H1 (cell line): ENCODE data around the gene TMEM54. TPM values are rescaled to one million over a fixed set of nuclear protein-coding genes. Genes with fewer than 3 reads are reported as not detected.

ENCODE experiments used
- CTCF ChIA-PET: fragments of 300-600 bp; sonication (Branson Sonifier 250); formaldehyde crosslinking; loops from one replicate; lab custom pipeline; 2021; ENCODE audit not compliant: partially characterized antibody; lab: Charles Lee
- POLR2A ChIA-PET: fragments of 300-600 bp; sonication (Branson Sonifier 250); formaldehyde crosslinking; loops from one replicate; lab custom pipeline; 2021; ENCODE audit warnings: inconsistent platforms; ENCODE audit not compliant: partially characterized antibody; lab: Charles Lee
- DNase-seq, 2 experiments: peaks; one replicate each; pipeline versions ENCODE4 v3.0.0 to v3.0.0-alpha.2; 2010 to 2022; ENCODE audit warnings: low spot score in 2 of 2, low read depth in 1 of 2, mixed read lengths in 1 of 2
- FAIRE-seq: peaks from 2 replicates; lab custom pipeline; 2011; peaks lifted over from hg19 to GRCh38; lab: Jason Lieb, UNC
- H2AFZ ChIP-seq: 2 replicates; pipeline ENCODE4 v1.8.1; 2012; ENCODE audit warnings: low read length, inconsistent platforms
- H2AK5ac ChIP-seq: 2 replicates; pipeline ENCODE4 v1.6.1; 2013; ENCODE audit warnings: low read depth, low read length
- H2BK120ac ChIP-seq: replicated peaks from 2 replicates; pipeline ENCODE3; 2013; ENCODE audit warnings: low read depth, low read length, inconsistent platforms
- H2BK12ac ChIP-seq: 2 replicates; pipeline ENCODE4 v1.6.1; 2013; ENCODE audit warnings: low read depth, low read length
- H2BK15ac ChIP-seq: 2 replicates; pipeline ENCODE4 v1.6.1; 2013; ENCODE audit warnings: low read length
- H2BK20ac ChIP-seq: 2 replicates; pipeline ENCODE4 v1.6.1; 2013; ENCODE audit warnings: low read length
- H2BK5ac ChIP-seq: 2 replicates; pipeline ENCODE4 v1.6.1; 2013; ENCODE audit warnings: low read depth, low read length
- H3K14ac ChIP-seq: 2 replicates; pipeline ENCODE4 v1.6.1; 2013; ENCODE audit warnings: inconsistent platforms; ENCODE audit not compliant: insufficient read length
- H3K18ac ChIP-seq: 2 replicates; pipeline ENCODE4 v1.6.1; 2013; ENCODE audit warnings: low read length; ENCODE audit errors: extremely low read depth
- H3K23ac ChIP-seq: 2 replicates; pipeline ENCODE4 v1.6.1; 2013; ENCODE audit warnings: inconsistent platforms; ENCODE audit not compliant: insufficient read length
- H3K23me2 ChIP-seq: 2 replicates; pipeline ENCODE4 v1.6.1; 2013; ENCODE audit warnings: low read depth, low read length
- H3K27ac ChIP-seq: 2 replicates; pipeline ENCODE4 v1.6.1; 2011; ENCODE audit warnings: low read depth, low read length, inconsistent platforms
- H3K27me3 ChIP-seq, 4 experiments: replicated peaks in 1 of 4; 1 replicate in 1 of 4; 2 replicates in 3 of 4; pipeline versions ENCODE4 v1.6.1 to v1.8.1; 2011 to 2013; ENCODE audit warnings: low read length in 3 of 4, mild to moderate bottlenecking in 3 of 4, inconsistent platforms in 2 of 4, mixed read lengths in 2 of 4, moderate library complexity in 1 of 4; ENCODE audit not compliant: control insufficient read depth in 3 of 4, insufficient read depth in 3 of 4; ENCODE audit errors: extremely low read depth in 1 of 4
- H3K36me3 ChIP-seq, 4 experiments: 2 replicates each; pipeline versions ENCODE4 v1.6.1 to v1.8.1; 2011 to 2013; ENCODE audit warnings: mild to moderate bottlenecking in 4 of 4, low read length in 3 of 4, moderate library complexity in 2 of 4, control low read depth in 1 of 4, inconsistent platforms in 1 of 4; ENCODE audit not compliant: insufficient read depth in 4 of 4, control insufficient read depth in 2 of 4
- H3K4ac ChIP-seq: replicated peaks from 2 replicates; pipeline ENCODE3; 2013; ENCODE audit warnings: low read length, low read depth, mixed read lengths, inconsistent platforms; ENCODE audit not compliant: insufficient read length
- H3K4me1 ChIP-seq, 4 experiments: replicated peaks in 1 of 4; 1 replicate in 1 of 4; 2 replicates in 3 of 4; pipeline versions ENCODE4 v1.6.1 to v1.8.1; 2011 to 2013; ENCODE audit warnings: low read length in 3 of 4, inconsistent platforms in 2 of 4, mixed read lengths in 1 of 4; ENCODE audit not compliant: insufficient read depth in 4 of 4, control insufficient read depth in 3 of 4
- H3K4me2 ChIP-seq, 2 experiments: 2 replicates each; pipeline versions ENCODE4 v1.6.1 to v1.8.1; 2011 to 2013; ENCODE audit warnings: low read depth in 2 of 2, low read length in 2 of 2, control low read depth in 1 of 2, inconsistent platforms in 1 of 2, mild to moderate bottlenecking in 1 of 2; ENCODE audit not compliant: insufficient read depth in 1 of 2
- H3K4me3 ChIP-seq, 4 experiments: fragments of 200-600, 300-600 bp in 1 of 4; sonication (generic), shearing (Covaris generic), sonication (Bioruptor Twin) in 1 of 4; 2 replicates each; pipeline versions ENCODE4 v1.5.1 to v1.8.1; 2011 to 2016; ENCODE audit warnings: low read length in 4 of 4, low read depth in 3 of 4, control low read depth in 2 of 4, inconsistent platforms in 2 of 4, mild to moderate bottlenecking in 2 of 4, mixed read lengths in 1 of 4, moderate library complexity in 1 of 4; ENCODE audit not compliant: insufficient read depth in 2 of 4; ENCODE audit errors: extremely low read depth in 1 of 4
- H3K56ac ChIP-seq: replicated peaks from 2 replicates; pipeline ENCODE3; 2013; ENCODE audit warnings: low read depth, mild to moderate bottlenecking, mixed read lengths, low read length, inconsistent platforms; ENCODE audit not compliant: insufficient read length
- H3K79me1 ChIP-seq: 2 replicates; pipeline ENCODE4 v1.6.1; 2013; ENCODE audit warnings: low read depth, low read length, control low read depth
- H3K79me2 ChIP-seq, 2 experiments: 2 replicates each; pipeline versions ENCODE4 v1.6.1 to v1.8.1; 2012 to 2013; ENCODE audit warnings: low read length in 2 of 2, mild to moderate bottlenecking in 2 of 2, inconsistent platforms in 1 of 2; ENCODE audit not compliant: insufficient read depth in 2 of 2, control insufficient read depth in 1 of 2
- H3K9ac ChIP-seq, 4 experiments: replicated peaks in 1 of 4; 1 replicate in 1 of 4; 2 replicates in 3 of 4; pipeline versions ENCODE4 v1.6.1 to v1.8.1; 2011 to 2013; ENCODE audit warnings: low read depth in 3 of 4, low read length in 3 of 4, control low read depth in 2 of 4, mild to moderate bottlenecking in 2 of 4, moderate library complexity in 2 of 4, inconsistent platforms in 1 of 4; ENCODE audit errors: extremely low read depth in 1 of 4
- H3K9me3 ChIP-seq, 2 experiments: 2 replicates each; pipeline versions ENCODE4 v1.6.1 to v1.8.1; 2012 to 2013; ENCODE audit warnings: mild to moderate bottlenecking in 2 of 2, moderate library complexity in 2 of 2, control low read depth in 1 of 2, inconsistent platforms in 1 of 2, low read depth in 1 of 2, low read length in 1 of 2, mixed read lengths in 1 of 2; ENCODE audit not compliant: insufficient read depth in 2 of 2
- H4K20me1 ChIP-seq, 2 experiments: replicated peaks in 1 of 2; 2 replicates each; pipeline versions ENCODE3 to v1.8.1; 2011 to 2013; ENCODE audit warnings: inconsistent platforms in 2 of 2, low read length in 2 of 2, mild to moderate bottlenecking in 1 of 2; ENCODE audit not compliant: insufficient read depth in 2 of 2, control insufficient read depth in 1 of 2
- H4K5ac ChIP-seq: 2 replicates; pipeline ENCODE4 v1.6.1; 2013; ENCODE audit warnings: low read length, low read depth, mixed read lengths, inconsistent platforms; ENCODE audit not compliant: insufficient read length
- H4K8ac ChIP-seq: 2 replicates; pipeline ENCODE4 v1.8.0; 2013; ENCODE audit warnings: mild to moderate bottlenecking, moderate library complexity, low read length, inconsistent platforms; ENCODE audit not compliant: insufficient read depth; ENCODE audit errors: extremely low read depth
- H4K91ac ChIP-seq: replicated peaks from 2 replicates; pipeline ENCODE3; 2013; ENCODE audit warnings: low read length, mixed read lengths, inconsistent platforms; ENCODE audit not compliant: insufficient read length
- BACH1 ChIP-seq: IDR thresholded peaks from 2 replicates; pipeline ENCODE4 v1.6.1; 2012; ENCODE audit warnings: low read length, improper control_type of control experiment
- SIX5 ChIP-seq: IDR thresholded peaks from 2 replicates; pipeline ENCODE4 v1.6.1; 2011; ENCODE audit warnings: mild to moderate bottlenecking, low read depth, low read length
- SRF ChIP-seq: IDR thresholded peaks from 2 replicates; pipeline ENCODE4 v1.6.1; 2011; ENCODE audit warnings: mild to moderate bottlenecking, low read depth, low read length, moderate library complexity
- SUZ12 ChIP-seq: fragments of 200-600 bp; sonication (generic); IDR thresholded peaks from 2 replicates; pipeline ENCODE4 v1.6.1; 2012; ENCODE audit warnings: mild to moderate bottlenecking, inconsistent platforms, low read length, moderate library complexity, mixed read lengths
- TAF1 ChIP-seq: IDR thresholded peaks from 2 replicates; pipeline ENCODE4 v1.6.1; 2011; ENCODE audit warnings: mild to moderate bottlenecking, low read depth, low read length
- TEAD4 ChIP-seq: IDR thresholded peaks from 2 replicates; pipeline ENCODE4 v1.6.1; 2012; ENCODE audit warnings: low read depth, low read length, inconsistent platforms, mixed read lengths
- WGBS, 2 experiments: shearing (Covaris generic) in 1 of 2; methylation state at CpG; one replicate each; pipeline versions ENCODE4 v1.1.6 to v1.1.7; 2013 to 2015; ENCODE audit warnings: low lambda C conversion rate in 2 of 2, mixed read lengths in 2 of 2, inconsistent platforms in 1 of 2, low coverage in 1 of 2, missing lambda C conversion rate in 1 of 2; ENCODE audit not compliant: insufficient replicate concordance in 2 of 2, insufficient coverage in 1 of 2, insufficient read length in 1 of 2; ENCODE audit errors: extremely low coverage in 1 of 2, missing lambda C conversion rate in 1 of 2; 5-methylcytosine and 5-hydroxymethylcytosine counted together
- polyA plus RNA-seq, 7 experiments: library from polyadenylated mRNA; depleted of rRNA in 3 of 7; stranded (reverse) in 5 of 7; unstranded in 2 of 7; fragments of >200 nt in 5 of 7; fragments of 200-250 nt in 2 of 7; gene quantifications; 1 replicate in 5 of 7; 2 replicates in 1 of 7; 4 replicates in 1 of 7; pipeline versions ENCODE4 v1.2.1 to v1.2.3, GENCODE V29; 2011 to 2013; ENCODE audit warnings: missing spikeins in 2 of 7, mixed read lengths in 2 of 7
- total RNA-seq: library from RNA; stranded (reverse); fragmentation: NEBNext Ultra II Directional; extraction: Animal tissue kit (Norgen Biotek cat#: 25700); gene quantifications from 2 replicates; pipeline ENCODE4 v1.2.1, GENCODE V29; 2021

The TMEM54 gene
- total and polyA plus RNA-seq, 2 of the 8 experiments (the other 6 are each of a cell fraction or from before 2014, with no cell fraction given) = 9.5 to 58.7 TPM

DNA sequence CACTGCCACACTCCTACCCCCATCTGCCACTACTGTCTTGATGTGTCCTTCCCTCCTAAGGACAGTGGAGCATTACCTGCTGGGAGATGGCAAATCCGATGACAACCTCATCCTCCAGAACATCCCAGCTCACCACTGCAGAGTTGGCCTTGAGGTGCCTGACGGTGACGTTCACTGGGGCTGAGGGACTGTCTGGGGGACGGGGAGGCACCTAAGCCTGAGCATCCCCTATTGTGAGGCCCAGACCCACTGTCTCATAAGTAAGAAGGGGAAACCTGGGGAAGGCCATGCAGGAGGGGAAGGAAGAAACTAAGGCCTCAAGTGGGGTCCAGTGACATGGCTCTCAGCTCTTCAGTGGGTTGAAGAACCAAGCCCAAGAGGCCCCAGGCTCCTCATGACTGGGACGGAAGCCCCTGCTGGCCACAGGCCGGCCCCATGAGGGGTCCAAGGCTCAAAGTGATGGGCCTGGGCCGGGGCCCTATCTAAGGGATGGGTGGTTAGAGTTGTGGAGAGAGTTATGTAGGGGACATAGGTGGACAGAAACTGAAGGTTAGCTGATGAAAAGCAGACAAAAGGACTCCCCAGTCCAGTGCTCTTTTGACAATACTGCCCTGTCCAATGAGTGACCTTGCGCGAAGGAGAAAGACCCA lies 32.3 kb downstream of the TMEM54 start:
- Histone ChIP-seq H3K4ac (no peak overlapping the region), H2AK5ac (no peak overlapping the region), H3K9ac (no peak overlapping the region), H2AFZ (no peak overlapping the region), H3K4me3 (no peak overlapping the region), H3K27ac (no peak overlapping the region), H3K79me2 (no peaks in the 10 kb centered on the region), H2BK120ac (no peak overlapping the region), H4K20me1 (peaks cover 0 to 2% of the 10 kb centered on the region in 2 experiments), H3K4me2 (no peak overlapping the region), H4K8ac (no peak overlapping the region), H3K14ac (no peak overlapping the region), H2BK12ac (no peak overlapping the region), H2BK15ac (no peak overlapping the region), H4K5ac (no peak overlapping the region), H4K91ac (no peak overlapping the region), H3K27me3 (peaks cover 6 to 35% (median 28%) of the 10 kb centered on the region in 4 experiments), H3K36me3 (no peaks in the 10 kb centered on the region; a peak in 1 of 8 replicates), H3K9me3 (no peaks in the 10 kb centered on the region), H2BK20ac (no peak overlapping the region), H2BK5ac (no peak overlapping the region), H3K79me1 (no peaks in the 10 kb centered on the region), H3K56ac (no peak overlapping the region), H3K18ac (no peak overlapping the region), H3K23ac (no peak overlapping the region), H3K23me2 (peaks cover 6% of the 10 kb centered on the region; the same call in 1 of the 2 replicates), H3K4me1 (peaks cover 3 to 23% (median 18%) of the 10 kb centered on the region in 4 experiments)
- DNase-seq (no peak), FAIRE-seq (no peak)
- CTCF ChIA-PET = interaction anchor here (0.7 to 1.0 kb wide), 3 partner anchors 9 to 171 kb away, joined by 3 to 4 read pairs (median 3); no protein-coding TSS in a partner anchor
- 96% methylated on average over 9 of the region's 9 CpGs; no CpG with 5 or more reads in 1 of the 2 experiments for WGBS, 2 experiments
- POLR2A ChIA-PET = interaction anchor here (0.6 to 1.6 kb wide), 5 partner anchors 10 to 93 kb away, joined by 3 to 5 read pairs (median 3); partner anchors contain the start of genes S100PBP and YARS1
- TF ChIP-seq SRF (no peak), BACH1 (no peak), TEAD4 (no peak), TAF1 (no peak), SIX5 (no peak), SUZ12 (no peak)
